Fibroblast of the aortic adventitia (primary cell): ENCODE data around the gene SYNE1. TPM values are rescaled to one million over a fixed set of nuclear protein-coding genes. Genes with fewer than 3 reads are reported as not detected.

ENCODE experiments used
- DNase-seq: peaks from one replicate; pipeline ENCODE4 v3.0.0-alpha.2; 2010; ENCODE audit warnings: low read depth
- H3K4me3 ChIP-seq: 2 replicates; pipeline ENCODE4 v1.5.1; 2011; ENCODE audit warnings: low read depth, mild to moderate bottlenecking, control low read depth, low read length, moderate library complexity
- CTCF ChIP-seq: IDR thresholded peaks from 2 replicates; pipeline ENCODE4 v1.5.1; 2011; ENCODE audit warnings: mild to moderate bottlenecking, low read length, control low read depth, inconsistent platforms; ENCODE audit not compliant: insufficient read depth
- total RNA-seq: library from RNA; depleted of rRNA; stranded (reverse); fragments of >200 nt; gene quantifications from 2 replicates; pipeline ENCODE4 v1.2.3, GENCODE V29; 2012; ENCODE audit warnings: low replicate concordance

Gene SYNE1
- total RNA-seq, 1 donor = 193 TPM

GRCh38 chr6:152268846-152269442 lies 368.2 kb downstream of the SYNE1 start:
- peak; percentile 40 for DNase-seq
- TF ChIP-seq CTCF = no peak
- H3K4me3 ChIP-seq = no peak overlapping the region

- peak; percentile 59 for DNase-seq
- TF ChIP-seq CTCF = peak; percentile 58
- H3K4me3 ChIP-seq = no peak overlapping the region
Observed at GRCh38 chr6:152267967-152268845, 369.0 kb downstream of the SYNE1 start.

GRCh38 chr6:152265651-152266050 lies 371.5 kb downstream of the SYNE1 start:
- DNase-seq = no peak
- no peak for TF ChIP-seq CTCF

GRCh38 chr6:152263582-152263981 lies 373.6 kb downstream of the SYNE1 start:
- no peak overlapping the region for H3K4me3 ChIP-seq
- no peak for DNase-seq
- TF ChIP-seq CTCF = no peak

More at GRCh38 chr6:152265651-152266050, 371.5 kb downstream of the SYNE1 start:
- H3K4me3 ChIP-seq = no peak overlapping the region

- TF ChIP-seq CTCF = no peak
- DNase-seq = peak; percentile 45
- no peak overlapping the region for H3K4me3 ChIP-seq
Observed at GRCh38 chr6:152261179-152261578, 376.0 kb downstream of the SYNE1 start.

GRCh38 chr6:152259234-152259633 lies 377.9 kb downstream of the SYNE1 start:
- DNase-seq = no peak
- no peak for TF ChIP-seq CTCF
- H3K4me3 ChIP-seq = no peak overlapping the region
